ENCODE data around the gene AP1M2.
"Not testable (repeated sequence)": the region's sequence is repeated elsewhere in the genome, so short reads cannot be mapped to it uniquely, and the experiment has no call there.

AP1M2 gene

DNA sequence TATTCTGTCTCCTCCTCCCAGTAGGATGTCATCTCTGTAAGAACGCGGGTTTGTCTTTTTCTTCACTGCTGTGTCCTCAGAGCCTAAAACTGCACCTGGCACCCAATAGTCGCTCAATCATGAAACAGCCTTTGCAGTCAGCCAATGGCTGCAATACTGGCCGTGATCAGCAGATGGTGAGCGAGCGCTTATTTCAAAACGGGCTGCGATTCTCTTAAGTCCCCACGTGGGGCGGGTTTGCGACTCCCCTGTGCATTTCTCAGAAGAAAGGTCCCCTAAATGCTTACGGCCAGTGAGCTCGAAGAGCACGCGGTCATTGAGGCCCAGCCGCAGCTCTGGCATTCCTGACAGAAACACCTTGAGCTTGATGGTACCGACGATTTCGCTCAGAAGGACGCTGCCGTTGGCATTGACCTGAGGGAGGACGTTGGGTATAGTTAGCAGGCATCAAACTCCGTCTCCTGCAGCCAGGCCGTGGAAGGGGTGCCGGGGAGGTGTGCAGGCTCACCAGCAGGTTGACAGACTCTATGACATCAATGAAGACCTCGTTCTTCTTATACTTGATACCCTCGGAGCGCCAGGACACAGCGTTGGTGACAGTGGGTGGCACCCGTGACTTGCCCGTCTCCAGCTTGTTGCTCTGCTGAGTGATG, 6.0 kb downstream of the AP1M2 start:
- H3K4me3 ChIP-seq (ENCODE audit: low read length in 2 of 2): peak overlapping the region in 1 of 2 donors; percentile 50
- H3K9ac ChIP-seq (ENCODE audit: low read depth in 1 of 2, low read length in 2 of 2): no peak overlapping the region

GRCh38 chr19:10577951-10578350, 9.2 kb downstream of the AP1M2 start:
- H3K27me3 ChIP-seq (ENCODE audit: control insufficient read depth in 2 of 2, insufficient read depth in 2 of 2, low read length in 2 of 2): no peaks in the 10 kb centered on the region
- H3K4me3 ChIP-seq (ENCODE audit: low read length in 2 of 2): no peak overlapping the region
- no peak overlapping the region for H3K27ac ChIP-seq (ENCODE audit: low read depth in 2 of 2, low read length in 2 of 2)
- no peaks in the 10 kb centered on the region for H3K9me3 ChIP-seq (ENCODE audit: control insufficient read depth in 2 of 2, low read length in 2 of 2)
- peaks cover 15 to 22% of the 10 kb centered on the region in 2 donors for H3K36me3 ChIP-seq (ENCODE audit: control insufficient read depth in 2 of 2, insufficient read depth in 2 of 2, low read length in 2 of 2)
- H3K9ac ChIP-seq (ENCODE audit: low read depth in 1 of 2, low read length in 2 of 2): no peak overlapping the region
- H3K4me1 ChIP-seq (ENCODE audit: control insufficient read depth in 2 of 2, insufficient read depth in 2 of 2, low read length in 2 of 2): peaks cover 0 to 3% of the 10 kb centered on the region in 2 donors

More for the DNA sequence above, 6.0 kb downstream of the AP1M2 start:
- H3K9me3 ChIP-seq (ENCODE audit: control insufficient read depth in 2 of 2, low read length in 2 of 2): no peaks in the 10 kb centered on the region
- H3K36me3 ChIP-seq (ENCODE audit: control insufficient read depth in 2 of 2, insufficient read depth in 2 of 2, low read length in 2 of 2): peaks cover 18 to 29% of the 10 kb centered on the region in 2 donors
- H3K4me1 ChIP-seq (ENCODE audit: control insufficient read depth in 2 of 2, insufficient read depth in 2 of 2, low read length in 2 of 2): peaks cover 0 to 3% of the 10 kb centered on the region in 2 donors
- H3K27me3 ChIP-seq (ENCODE audit: control insufficient read depth in 2 of 2, insufficient read depth in 2 of 2, low read length in 2 of 2): no peaks in the 10 kb centered on the region
- no peak overlapping the region for H3K27ac ChIP-seq (ENCODE audit: low read depth in 2 of 2, low read length in 2 of 2)

DNA sequence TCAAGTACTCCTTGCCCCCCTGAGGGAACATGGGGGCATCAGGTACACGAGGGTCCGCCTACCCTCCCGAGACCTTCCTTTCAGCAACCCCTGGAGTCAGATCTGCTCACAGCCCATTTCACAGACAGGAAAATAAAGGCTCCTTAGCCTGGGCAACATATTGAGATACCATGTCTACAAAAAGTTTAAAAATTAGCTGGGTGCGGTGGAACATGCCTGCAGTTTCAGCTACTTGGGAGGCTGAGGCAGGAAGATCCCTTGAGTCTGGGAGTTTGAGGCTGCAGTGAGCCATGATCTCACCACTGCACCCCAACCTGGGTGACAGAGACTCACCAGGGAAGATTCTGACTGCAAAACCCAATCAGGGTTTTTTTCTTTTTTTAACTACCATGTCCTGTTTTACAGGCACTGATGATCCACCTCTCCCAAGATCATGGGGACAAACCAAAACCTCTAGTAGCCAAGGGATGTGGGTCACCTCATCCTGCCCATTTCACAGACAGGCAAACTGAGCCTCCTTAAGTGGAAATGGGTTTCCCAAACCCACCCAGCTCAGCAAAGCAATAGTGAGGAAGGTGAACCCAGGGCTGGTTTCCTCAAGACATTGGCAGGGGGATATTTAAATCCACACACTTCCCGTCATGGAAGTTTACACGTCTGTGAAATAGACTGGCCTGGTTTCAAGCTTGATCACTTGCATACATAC, 11.9 kb downstream of the AP1M2 start:
- no peak overlapping the region for H3K9ac ChIP-seq (ENCODE audit: low read depth in 1 of 2, low read length in 2 of 2)
- no peak overlapping the region for H3K4me3 ChIP-seq (ENCODE audit: low read length in 2 of 2)
- no peaks in the 10 kb centered on the region for H3K4me1 ChIP-seq (ENCODE audit: control insufficient read depth in 2 of 2, insufficient read depth in 2 of 2, low read length in 2 of 2)
- peaks cover 7 to 11% of the 10 kb centered on the region in 2 donors for H3K36me3 ChIP-seq (ENCODE audit: control insufficient read depth in 2 of 2, insufficient read depth in 2 of 2, low read length in 2 of 2)
- no peaks in the 10 kb centered on the region for H3K9me3 ChIP-seq (ENCODE audit: control insufficient read depth in 2 of 2, low read length in 2 of 2)
- no peaks in the 10 kb centered on the region for H3K27me3 ChIP-seq (ENCODE audit: control insufficient read depth in 2 of 2, insufficient read depth in 2 of 2, low read length in 2 of 2)
- no peak overlapping the region for H3K27ac ChIP-seq (ENCODE audit: low read depth in 2 of 2, low read length in 2 of 2)

DNA sequence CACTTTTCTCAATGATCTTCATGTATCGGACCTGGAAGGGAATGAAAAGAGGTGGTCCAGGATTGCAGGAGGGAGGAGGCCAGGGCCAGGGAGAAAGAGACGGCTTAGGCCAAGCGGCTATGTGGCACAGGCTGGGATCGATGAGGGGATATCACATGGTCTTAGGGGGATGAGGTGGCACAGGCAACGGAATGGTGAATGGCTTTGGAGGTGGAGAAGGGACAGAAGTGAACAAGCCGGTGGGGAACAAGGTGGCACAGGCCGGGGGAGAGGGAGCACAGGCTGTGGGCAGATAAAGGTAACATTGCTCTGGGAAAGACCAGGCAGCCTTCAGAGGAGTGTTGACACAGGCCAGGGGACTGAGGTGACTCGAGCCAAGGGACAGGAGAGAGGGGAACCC, 12.7 kb downstream of the AP1M2 start:
- Histone ChIP-seq H3K4me1 (ENCODE audit: control insufficient read depth in 2 of 2, insufficient read depth in 2 of 2, low read length in 2 of 2) (peaks cover 2% of the 10 kb centered on the region in 2 donors), H3K4me3 (ENCODE audit: low read length in 2 of 2) (no peak overlapping the region), H3K27ac (ENCODE audit: low read depth in 2 of 2, low read length in 2 of 2) (no peak overlapping the region), H3K9ac (ENCODE audit: low read depth in 1 of 2, low read length in 2 of 2) (no peak overlapping the region), H3K9me3 (ENCODE audit: control insufficient read depth in 2 of 2, low read length in 2 of 2) (no peaks in the 10 kb centered on the region), H3K36me3 (ENCODE audit: control insufficient read depth in 2 of 2, insufficient read depth in 2 of 2, low read length in 2 of 2) (peaks cover 7 to 8% of the 10 kb centered on the region in 2 donors), H3K27me3 (ENCODE audit: control insufficient read depth in 2 of 2, insufficient read depth in 2 of 2, low read length in 2 of 2) (no peaks in the 10 kb centered on the region)

DNA sequence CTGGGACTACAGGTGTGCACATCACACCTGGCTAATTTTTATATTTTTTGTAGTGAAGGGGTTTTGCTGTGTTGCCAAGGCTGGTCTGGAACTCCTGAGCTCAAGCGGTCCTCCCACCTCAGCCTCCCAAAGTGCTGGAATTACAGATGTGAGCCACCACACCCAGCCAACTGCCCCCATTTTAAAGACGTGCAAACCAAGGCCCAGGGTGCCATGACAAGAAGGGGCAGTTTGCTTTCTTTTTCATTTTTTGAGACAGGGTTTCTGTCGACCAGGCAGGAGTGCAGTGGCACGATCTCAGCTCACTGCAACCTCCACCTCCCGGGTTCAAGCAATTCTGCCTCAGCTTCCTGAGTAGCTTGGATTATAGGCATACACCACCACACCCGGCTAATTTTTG, 13.3 kb downstream of the AP1M2 start:
- not testable (repeated sequence) for H3K9me3 ChIP-seq (ENCODE audit: control insufficient read depth in 2 of 2, low read length in 2 of 2)

GRCh38 chr19:10568826-10569651, 18.1 kb downstream of the AP1M2 start, which contains the start of gene CDKN2D:
CDKN2D (minus strand) TSS chr19:10568979; CDS start chr19:10568653, 326 bp downstream.
- Histone ChIP-seq H3K4me3 (ENCODE audit: low read length in 2 of 2) (peak within 1 kb of the TSS; percentile 72 to 74), H3K9me3 (ENCODE audit: control insufficient read depth in 2 of 2, low read length in 2 of 2) (no peaks in the 10 kb centered on the region), H3K27me3 (ENCODE audit: control insufficient read depth in 2 of 2, insufficient read depth in 2 of 2, low read length in 2 of 2) (no peaks in the 10 kb centered on the region), H3K4me1 (ENCODE audit: control insufficient read depth in 2 of 2, insufficient read depth in 2 of 2, low read length in 2 of 2) (peaks cover 35 to 38% of the 10 kb centered on the region in 2 donors), H3K27ac (ENCODE audit: low read depth in 2 of 2, low read length in 2 of 2) (peak within 1 kb of the TSS; percentile 71 to 86), H3K9ac (ENCODE audit: low read depth in 1 of 2, low read length in 2 of 2) (peak within 1 kb of the TSS; percentile 47 to 75), H3K36me3 (ENCODE audit: control insufficient read depth in 2 of 2, insufficient read depth in 2 of 2, low read length in 2 of 2) (no peaks in the 10 kb centered on the region)

More for the DNA sequence above, 13.3 kb downstream of the AP1M2 start:
- not testable (repeated sequence) for H3K27me3 ChIP-seq (ENCODE audit: control insufficient read depth in 2 of 2, insufficient read depth in 2 of 2, low read length in 2 of 2); H3K4me3 ChIP-seq (ENCODE audit: low read length in 2 of 2); H3K36me3 ChIP-seq (ENCODE audit: control insufficient read depth in 2 of 2, insufficient read depth in 2 of 2, low read length in 2 of 2); H3K4me1 ChIP-seq (ENCODE audit: control insufficient read depth in 2 of 2, insufficient read depth in 2 of 2, low read length in 2 of 2); H3K27ac ChIP-seq (ENCODE audit: low read depth in 2 of 2, low read length in 2 of 2); H3K9ac ChIP-seq (ENCODE audit: low read depth in 1 of 2, low read length in 2 of 2)

GRCh38 chr19:10568062-10568825, 18.9 kb downstream of the AP1M2 start:
- Histone ChIP-seq H3K4me1 (ENCODE audit: control insufficient read depth in 2 of 2, insufficient read depth in 2 of 2, low read length in 2 of 2) (peaks cover 35 to 38% of the 10 kb centered on the region in 2 donors), H3K27me3 (ENCODE audit: control insufficient read depth in 2 of 2, insufficient read depth in 2 of 2, low read length in 2 of 2) (no peaks in the 10 kb centered on the region), H3K9ac (ENCODE audit: low read depth in 1 of 2, low read length in 2 of 2) (peak overlapping the region; percentile 47 to 75)

DNA sequence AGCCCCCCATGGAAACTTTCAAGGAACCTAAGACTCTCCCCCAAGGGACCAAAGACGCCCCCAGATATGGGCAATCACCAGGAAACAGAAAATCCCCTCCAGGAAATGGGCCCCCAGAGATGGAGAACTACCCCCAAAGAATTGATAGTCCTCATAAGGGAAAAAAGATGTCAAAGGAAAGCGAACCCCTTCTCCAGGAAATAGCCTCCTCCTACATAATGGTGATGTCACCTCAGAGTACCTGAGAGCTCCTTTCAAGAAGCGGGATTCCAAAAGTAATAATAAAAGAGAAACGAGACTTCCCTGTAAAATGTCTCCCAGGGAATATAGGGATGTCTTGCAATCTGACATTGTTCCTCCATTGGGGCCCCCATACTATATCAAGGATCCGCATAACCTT, 19.5 kb downstream of the AP1M2 start:
- Histone ChIP-seq H3K4me3 (ENCODE audit: low read length in 2 of 2) (peak overlapping the region; percentile 64 to 74), H3K9ac (ENCODE audit: low read depth in 1 of 2, low read length in 2 of 2) (peak overlapping the region in 1 of 2 donors; percentile 75), H3K4me1 (ENCODE audit: control insufficient read depth in 2 of 2, insufficient read depth in 2 of 2, low read length in 2 of 2) (peaks cover 35 to 38% of the 10 kb centered on the region in 2 donors), H3K27ac (ENCODE audit: low read depth in 2 of 2, low read length in 2 of 2) (peak overlapping the region in 1 of 2 donors; percentile 86), H3K27me3 (ENCODE audit: control insufficient read depth in 2 of 2, insufficient read depth in 2 of 2, low read length in 2 of 2) (no peaks in the 10 kb centered on the region), H3K36me3 (ENCODE audit: control insufficient read depth in 2 of 2, insufficient read depth in 2 of 2, low read length in 2 of 2) (no peaks in the 10 kb centered on the region), H3K9me3 (ENCODE audit: control insufficient read depth in 2 of 2, low read length in 2 of 2) (no peaks in the 10 kb centered on the region)

More at GRCh38 chr19:10568062-10568825, 18.9 kb downstream of the AP1M2 start:
- peak overlapping the region; percentile 71 to 86 for H3K27ac ChIP-seq (ENCODE audit: low read depth in 2 of 2, low read length in 2 of 2)
- H3K9me3 ChIP-seq (ENCODE audit: control insufficient read depth in 2 of 2, low read length in 2 of 2): no peaks in the 10 kb centered on the region
- peak overlapping the region; percentile 64 to 74 for H3K4me3 ChIP-seq (ENCODE audit: low read length in 2 of 2)
- no peaks in the 10 kb centered on the region for H3K36me3 ChIP-seq (ENCODE audit: control insufficient read depth in 2 of 2, insufficient read depth in 2 of 2, low read length in 2 of 2)

DNA sequence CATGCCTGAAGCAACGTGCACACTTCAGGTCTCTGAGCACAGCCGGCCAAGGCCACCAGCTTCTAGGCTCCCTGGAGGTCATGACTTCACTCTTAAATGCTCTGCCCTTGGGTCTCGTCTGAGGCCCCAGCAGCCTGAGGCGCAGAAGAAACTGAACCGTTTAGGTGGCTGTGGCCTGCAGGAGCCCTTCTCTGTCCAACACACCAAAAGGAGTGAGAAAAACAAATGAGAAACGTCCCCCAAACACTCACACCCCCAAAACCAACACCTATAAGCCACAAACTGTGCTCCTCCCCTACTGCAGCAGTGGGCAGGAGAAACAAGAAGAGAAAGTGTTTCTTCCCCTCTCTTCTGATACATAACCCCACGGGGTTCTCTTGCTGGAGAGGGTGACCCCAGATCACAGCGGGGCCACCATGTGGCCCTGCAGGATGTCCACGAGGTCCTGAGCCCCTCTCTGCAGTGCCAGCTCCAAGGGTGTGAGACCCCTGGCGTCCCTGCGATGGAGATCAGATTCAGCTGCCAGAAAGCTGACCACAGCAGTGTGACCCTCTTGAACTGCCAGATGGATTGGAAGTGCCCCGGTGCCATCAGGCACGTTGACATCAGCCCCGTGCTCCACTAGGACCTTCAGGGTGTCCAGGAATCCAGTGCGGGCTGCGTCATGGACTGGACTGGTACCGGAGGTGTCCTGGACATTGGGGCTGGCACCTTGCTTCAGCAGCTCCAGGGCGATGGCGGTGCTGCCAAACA, 20.3 kb downstream of the AP1M2 start:
- H3K9me3 ChIP-seq (ENCODE audit: control insufficient read depth in 2 of 2, low read length in 2 of 2): no peaks in the 10 kb centered on the region
- H3K27ac ChIP-seq (ENCODE audit: low read depth in 2 of 2, low read length in 2 of 2): peak overlapping the region; percentile 79 to 86
- no peaks in the 10 kb centered on the region for H3K27me3 ChIP-seq (ENCODE audit: control insufficient read depth in 2 of 2, insufficient read depth in 2 of 2, low read length in 2 of 2)
- peaks cover 35 to 38% of the 10 kb centered on the region in 2 donors for H3K4me1 ChIP-seq (ENCODE audit: control insufficient read depth in 2 of 2, insufficient read depth in 2 of 2, low read length in 2 of 2)
- peak overlapping the region; percentile 70 for H3K9ac ChIP-seq (ENCODE audit: low read depth in 1 of 2, low read length in 2 of 2)
- no peaks in the 10 kb centered on the region for H3K36me3 ChIP-seq (ENCODE audit: control insufficient read depth in 2 of 2, insufficient read depth in 2 of 2, low read length in 2 of 2)
- H3K4me3 ChIP-seq (ENCODE audit: low read length in 2 of 2): peak overlapping the region in 1 of 2 donors; percentile 74

Measured in mucosa of rectum (tissue), 2 donors.